ENCODE measurements around the gene OTX2. TPM values are rescaled to one million over a fixed set of nuclear protein-coding genes. Genes with fewer than 3 reads are reported as not detected.

The OTX2 gene
- total RNA-seq, 2 experiments from 2014 or later, result not detected

- Mint-ChIP-seq H3K4me3 (no peak overlapping the region), H3K9me3 (no peaks in the 10 kb centered on the region), H3K27ac (no peak overlapping the region), H3K36me3 (ENCODE audit: low read depth) (peaks cover 2% of the 10 kb centered on the region), H3K27me3 (peaks cover 67% of the 10 kb centered on the region), H3K4me1 (peaks cover 2% of the 10 kb centered on the region)
- DNase-seq, result no peak
- CTCF ChIA-PET, result no interaction called here
- POLR2A ChIA-PET, result no interaction called here
These were observed 14.0 kb downstream of the OTX2 start for GRCh38 chr14:56796259-56796658.

- Mint-ChIP-seq H3K4me1 (peaks cover 2% of the 10 kb centered on the region), H3K36me3 (ENCODE audit: low read depth) (peaks cover 2% of the 10 kb centered on the region), H3K9me3 (no peaks in the 10 kb centered on the region), H3K4me3 (no peak overlapping the region), H3K27ac (no peak overlapping the region), H3K27me3 (peaks cover 62% of the 10 kb centered on the region)
- no peak for DNase-seq
- CTCF ChIA-PET, result no interaction called here
- POLR2A ChIA-PET, result no interaction called here
These were observed 15.0 kb downstream of the OTX2 start for GRCh38 chr14:56795284-56795622.

GRCh38 chr14:56794557-56795283, 15.6 kb downstream of the OTX2 start:
- no peak for DNase-seq
- Mint-ChIP-seq H3K27ac (no peak overlapping the region), H3K9me3 (no peaks in the 10 kb centered on the region), H3K27me3 (peaks cover 63% of the 10 kb centered on the region), H3K4me1 (peaks cover 2% of the 10 kb centered on the region), H3K4me3 (no peak overlapping the region), H3K36me3 (ENCODE audit: low read depth) (peaks cover 2% of the 10 kb centered on the region)
- ChIA-PET CTCF (no interaction called here), POLR2A (interaction anchor here (0.6 kb wide), 1 partner anchor 18 kb away, joined by 3 read pairs; no protein-coding TSS in a partner anchor)

GRCh38 chr14:56794088-56794556, 16.2 kb downstream of the OTX2 start:
- Mint-ChIP-seq H3K9me3 (no peaks in the 10 kb centered on the region), H3K4me1 (peaks cover 2% of the 10 kb centered on the region), H3K27me3 (peaks cover 57% of the 10 kb centered on the region), H3K27ac (no peak overlapping the region), H3K4me3 (no peak overlapping the region), H3K36me3 (ENCODE audit: low read depth) (peaks cover 2% of the 10 kb centered on the region)
- CTCF ChIA-PET, result no interaction called here
- no peak for DNase-seq
- POLR2A ChIA-PET, result interaction anchor here (0.6 kb wide), 1 partner anchor 19 kb away, joined by 3 read pairs; no protein-coding TSS in a partner anchor

GRCh38 chr14:56789955-56790354, 20.3 kb downstream of the OTX2 start:
- H3K4me1 Mint-ChIP-seq, result no peaks in the 10 kb centered on the region
- no peak for DNase-seq
- ChIA-PET CTCF (no interaction called here), POLR2A (no interaction called here)
- H3K9me3 Mint-ChIP-seq, result no peaks in the 10 kb centered on the region
- H3K27me3 Mint-ChIP-seq, result peaks cover 25% of the 10 kb centered on the region
- no peak overlapping the region for H3K27ac Mint-ChIP-seq
- peaks cover 2% of the 10 kb centered on the region for H3K36me3 Mint-ChIP-seq (ENCODE audit: low read depth)
- H3K4me3 Mint-ChIP-seq, result no peak overlapping the region

GRCh38 chr14:56787530-56787929, 22.7 kb downstream of the OTX2 start:
- H3K36me3 Mint-ChIP-seq (ENCODE audit: low read depth), result no peaks in the 10 kb centered on the region
- ChIA-PET CTCF (no interaction called here), POLR2A (no interaction called here)
- peaks cover 10% of the 10 kb centered on the region for H3K27me3 Mint-ChIP-seq
- no peak overlapping the region for H3K27ac Mint-ChIP-seq
- DNase-seq, result no peak
- H3K4me3 Mint-ChIP-seq, result no peak overlapping the region
- no peaks in the 10 kb centered on the region for H3K9me3 Mint-ChIP-seq
- no peaks in the 10 kb centered on the region for H3K4me1 Mint-ChIP-seq

- H3K36me3 Mint-ChIP-seq (ENCODE audit: low read depth), result no peaks in the 10 kb centered on the region
- H3K4me3 Mint-ChIP-seq, result no peak overlapping the region
- no peak overlapping the region for H3K27ac Mint-ChIP-seq
- no peaks in the 10 kb centered on the region for H3K4me1 Mint-ChIP-seq
- H3K27me3 Mint-ChIP-seq, result peaks cover 2% of the 10 kb centered on the region
- CTCF ChIA-PET, result no interaction called here
- POLR2A ChIA-PET, result no interaction called here
- H3K9me3 Mint-ChIP-seq, result no peaks in the 10 kb centered on the region
- DNase-seq, result no peak
These were observed 27.6 kb downstream of the OTX2 start for GRCh38 chr14:56782711-56783110.

GRCh38 chr14:56774503-56774902, 35.8 kb downstream of the OTX2 start:
- ChIA-PET POLR2A (no interaction called here), CTCF (no interaction called here)
- no peak for DNase-seq
- Mint-ChIP-seq H3K4me1 (no peaks in the 10 kb centered on the region), H3K9me3 (no peaks in the 10 kb centered on the region), H3K27me3 (peaks cover 3% of the 10 kb centered on the region), H3K4me3 (no peak overlapping the region), H3K27ac (no peak overlapping the region), H3K36me3 (ENCODE audit: low read depth) (no peaks in the 10 kb centered on the region)

- Mint-ChIP-seq H3K4me1 (no peaks in the 10 kb centered on the region), H3K27me3 (peaks cover 3% of the 10 kb centered on the region), H3K36me3 (ENCODE audit: low read depth) (no peaks in the 10 kb centered on the region), H3K27ac (no peak overlapping the region), H3K9me3 (no peaks in the 10 kb centered on the region), H3K4me3 (no peak overlapping the region)
- no peak for DNase-seq
- ChIA-PET POLR2A (no interaction called here), CTCF (no interaction called here)
These were observed 39.8 kb downstream of the OTX2 start for GRCh38 chr14:56770512-56770911.

- Mint-ChIP-seq H3K27me3 (no peaks in the 10 kb centered on the region), H3K36me3 (ENCODE audit: low read depth) (no peaks in the 10 kb centered on the region), H3K4me3 (no peak overlapping the region), H3K4me1 (no peaks in the 10 kb centered on the region), H3K27ac (no peak overlapping the region), H3K9me3 (no peaks in the 10 kb centered on the region)
- ChIA-PET POLR2A (no interaction called here), CTCF (no interaction called here)
- DNase-seq, result no peak
These were observed 49.9 kb downstream of the OTX2 start for GRCh38 chr14:56760164-56760914.

GRCh38 chr14:56759633-56760032, 50.6 kb downstream of the OTX2 start:
- H3K9me3 Mint-ChIP-seq, result no peaks in the 10 kb centered on the region
- no peaks in the 10 kb centered on the region for H3K36me3 Mint-ChIP-seq (ENCODE audit: low read depth)
- H3K4me3 Mint-ChIP-seq, result no peak overlapping the region
- no peak for DNase-seq
- H3K4me1 Mint-ChIP-seq, result no peaks in the 10 kb centered on the region
- POLR2A ChIA-PET, result no interaction called here
- CTCF ChIA-PET, result no interaction called here
- H3K27me3 Mint-ChIP-seq, result no peaks in the 10 kb centered on the region
- H3K27ac Mint-ChIP-seq, result no peak overlapping the region

GRCh38 chr14:56759094-56759493, 51.2 kb downstream of the OTX2 start:
- ChIA-PET CTCF (no interaction called here), POLR2A (no interaction called here)
- Mint-ChIP-seq H3K27me3 (no peaks in the 10 kb centered on the region), H3K27ac (no peak overlapping the region), H3K4me1 (no peaks in the 10 kb centered on the region), H3K4me3 (no peak overlapping the region), H3K36me3 (ENCODE audit: low read depth) (no peaks in the 10 kb centered on the region), H3K9me3 (no peaks in the 10 kb centered on the region)
- no peak for DNase-seq

GRCh38 chr14:56754921-56755320, 55.4 kb downstream of the OTX2 start:
- ChIA-PET POLR2A (no interaction called here), CTCF (no interaction called here)
- Mint-ChIP-seq H3K9me3 (no peaks in the 10 kb centered on the region), H3K4me3 (no peak overlapping the region), H3K27ac (no peak overlapping the region), H3K36me3 (ENCODE audit: low read depth) (no peaks in the 10 kb centered on the region), H3K27me3 (peaks cover 1% of the 10 kb centered on the region), H3K4me1 (no peaks in the 10 kb centered on the region)
- DNase-seq, result no peak

- H3K36me3 Mint-ChIP-seq (ENCODE audit: low read depth), result no peaks in the 10 kb centered on the region
- CTCF ChIA-PET, result no interaction called here
- H3K27ac Mint-ChIP-seq, result no peak overlapping the region
- POLR2A ChIA-PET, result no interaction called here
- no peak overlapping the region for H3K4me3 Mint-ChIP-seq
- peaks cover 1% of the 10 kb centered on the region for H3K27me3 Mint-ChIP-seq
- H3K9me3 Mint-ChIP-seq, result no peaks in the 10 kb centered on the region
- H3K4me1 Mint-ChIP-seq, result no peaks in the 10 kb centered on the region
- no peak for DNase-seq
These were observed 56.9 kb downstream of the OTX2 start for GRCh38 chr14:56753396-56753795.

Data from activated CD4-positive, alpha-beta memory T cell treated with anti-CD3 and anti-CD28 coated beads, Interleukin-2, amount 10 ng/mL, durations not matched to agents 7 days and 5 days (primary cell).